ENCODE measurements around the gene CSRNP3.
A peak's percentile ranks its signal among the peaks of the same experiment; 100 is the strongest.

Gene CSRNP3

GRCh38 chr2:165601928-165602521 lies 132.5 kb downstream of the CSRNP3 start:
- Histone ChIP-seq H3K36me3 (ENCODE audit: insufficient read depth, low read length) (peaks cover under 1% of the 10 kb centered on the region), H3K4me3 (peak overlapping the region; percentile 63), H3K27ac (peak overlapping the region; percentile 93), H3K9me3 (ENCODE audit: low read depth, low read length) (no peaks in the 10 kb centered on the region; the same call in 1 of the 2 replicates), H3K9ac (ENCODE audit: insufficient read length) (no peak overlapping the region)
- no peak for DNase-seq (ENCODE audit: low read depth, low spot score)
- TF ChIP-seq FOXP2 (optimal IDR thresholded peaks at IDR 0.05; ENCODE audit: control extremely low read depth, extremely low read length, insufficient read depth), result no peak
- no peak for TF ChIP-seq POLR2AphosphoS5 (IDR thresholded peaks at IDR 0.05; ENCODE audit: borderline replicate concordance, low read depth, low read length)
- no peak for TF ChIP-seq EZH2 (IDR thresholded peaks at IDR 0.05)

- TF ChIP-seq FOXP2 (optimal IDR thresholded peaks at IDR 0.05; ENCODE audit: control extremely low read depth, extremely low read length, insufficient read depth), result no peak
- no peak for TF ChIP-seq POLR2AphosphoS5 (IDR thresholded peaks at IDR 0.05; ENCODE audit: borderline replicate concordance, low read depth, low read length)
- no peak for TF ChIP-seq EZH2 (IDR thresholded peaks at IDR 0.05)
- peak overlapping the region; percentile 68 for H3K4me3 ChIP-seq
- no peak for DNase-seq (ENCODE audit: low read depth, low spot score)
- H3K27ac ChIP-seq, result peak overlapping the region; percentile 86
- H3K36me3 ChIP-seq (ENCODE audit: insufficient read depth, low read length), result no peaks in the 10 kb centered on the region; the same call in 1 of the 2 replicates
- no peaks in the 10 kb centered on the region; the same call in 1 of the 2 replicates for H3K9me3 ChIP-seq (ENCODE audit: low read depth, low read length)
- peak overlapping the region; percentile 9 for H3K9ac ChIP-seq (ENCODE audit: insufficient read length)
Measured at GRCh38 chr2:165609672-165610071, 140.2 kb downstream of the CSRNP3 start.

DNA sequence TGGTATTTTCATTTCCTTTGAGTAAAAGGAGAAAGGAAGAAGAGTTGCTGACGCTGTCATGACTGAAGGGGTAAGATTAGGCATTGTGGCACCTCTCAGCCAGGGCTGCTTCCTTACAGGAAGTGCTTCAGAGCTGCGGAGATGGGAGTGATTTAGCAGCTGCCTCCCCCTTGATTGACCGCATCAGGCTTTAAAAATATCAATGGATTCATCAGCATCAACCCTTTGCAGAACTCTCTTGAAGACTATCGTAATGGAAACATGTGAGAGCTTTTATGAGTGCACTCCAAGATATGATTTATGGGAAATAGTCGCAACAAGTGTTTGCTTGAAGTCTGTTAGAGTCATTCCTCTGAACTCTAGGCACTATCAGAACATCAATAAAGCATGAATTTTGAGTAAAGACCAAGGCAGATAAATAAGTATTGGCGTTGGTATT lies 141.1 kb downstream of the CSRNP3 start:
- TF ChIP-seq POLR2AphosphoS5 (IDR thresholded peaks at IDR 0.05; ENCODE audit: borderline replicate concordance, low read depth, low read length) (peak; percentile 76), FOXP2 (optimal IDR thresholded peaks at IDR 0.05; ENCODE audit: control extremely low read depth, extremely low read length, insufficient read depth) (peak; percentile 48), EZH2 (IDR thresholded peaks at IDR 0.05) (no peak)
- peak; percentile 97 for DNase-seq (ENCODE audit: low read depth, low spot score)
- H3K9ac ChIP-seq (ENCODE audit: insufficient read length), result no peak overlapping the region
- no peaks in the 10 kb centered on the region for H3K9me3 ChIP-seq (ENCODE audit: low read depth, low read length)
- H3K27ac ChIP-seq, result peak overlapping the region; percentile 86
- H3K4me3 ChIP-seq, result peak overlapping the region; percentile 68
- H3K36me3 ChIP-seq (ENCODE audit: insufficient read depth, low read length), result peaks cover 3% of the 10 kb centered on the region; the same call in 1 of the 2 replicates

DNA sequence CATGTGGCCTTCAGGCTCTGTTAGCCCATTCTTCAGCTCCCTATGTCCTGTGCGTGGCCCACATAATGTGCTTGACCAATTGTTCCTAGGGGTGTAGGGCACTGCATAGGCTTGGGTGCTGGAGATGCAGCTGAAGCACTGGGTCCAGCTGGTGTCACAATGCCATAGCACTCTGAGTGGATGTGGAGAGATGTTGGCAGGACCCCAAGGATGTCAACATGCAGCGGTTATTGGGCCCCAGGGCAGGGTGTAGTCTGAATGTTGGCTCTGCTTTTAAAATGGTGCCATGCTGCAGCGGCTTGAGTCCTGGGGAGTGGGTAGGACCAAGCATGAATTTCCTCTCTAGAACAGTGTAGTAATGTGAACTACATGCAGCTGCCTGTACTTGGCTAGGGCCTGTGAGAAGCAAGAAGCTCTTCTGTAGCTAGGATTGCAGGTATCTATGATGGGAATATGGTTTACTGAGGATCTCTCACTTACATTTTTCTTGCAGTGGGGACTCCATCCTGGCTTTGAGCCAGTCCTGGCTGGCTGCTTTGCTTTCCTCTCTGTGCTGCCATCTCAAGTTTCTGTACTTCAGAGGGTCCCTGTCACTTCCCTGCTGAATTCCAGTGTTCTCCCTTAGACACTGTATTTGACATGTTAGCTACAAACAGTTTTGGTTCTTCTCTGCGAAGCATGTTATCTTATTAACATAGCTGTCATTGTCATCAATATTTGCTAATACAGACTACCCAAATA lies 148.4 kb downstream of the CSRNP3 start:
- H3K4me3 ChIP-seq, result no peak overlapping the region
- no peak overlapping the region for H3K9ac ChIP-seq (ENCODE audit: insufficient read length)
- peaks cover 10% of the 10 kb centered on the region; the same call in 1 of the 2 replicates for H3K36me3 ChIP-seq (ENCODE audit: insufficient read depth, low read length)
- no peak for DNase-seq (ENCODE audit: low read depth, low spot score)
- TF ChIP-seq FOXP2 (optimal IDR thresholded peaks at IDR 0.05; ENCODE audit: control extremely low read depth, extremely low read length, insufficient read depth) (no peak), EZH2 (IDR thresholded peaks at IDR 0.05) (no peak)
- no peaks in the 10 kb centered on the region for H3K9me3 ChIP-seq (ENCODE audit: low read depth, low read length)
- no peak overlapping the region for H3K27ac ChIP-seq

- TF ChIP-seq POLR2AphosphoS5 (IDR thresholded peaks at IDR 0.05; ENCODE audit: borderline replicate concordance, low read depth, low read length) (no peak), EZH2 (IDR thresholded peaks at IDR 0.05) (no peak), FOXP2 (optimal IDR thresholded peaks at IDR 0.05; ENCODE audit: control extremely low read depth, extremely low read length, insufficient read depth) (no peak)
- Histone ChIP-seq H3K4me3 (no peak overlapping the region), H3K36me3 (ENCODE audit: insufficient read depth, low read length) (peaks cover 10% of the 10 kb centered on the region; the same call in 1 of the 2 replicates), H3K9ac (ENCODE audit: insufficient read length) (no peak overlapping the region), H3K9me3 (ENCODE audit: low read depth, low read length) (no peaks in the 10 kb centered on the region), H3K27ac (no peak overlapping the region)
- no peak for DNase-seq (ENCODE audit: low read depth, low spot score)
Measured at GRCh38 chr2:165618806-165619205, 149.3 kb downstream of the CSRNP3 start.

DNA sequence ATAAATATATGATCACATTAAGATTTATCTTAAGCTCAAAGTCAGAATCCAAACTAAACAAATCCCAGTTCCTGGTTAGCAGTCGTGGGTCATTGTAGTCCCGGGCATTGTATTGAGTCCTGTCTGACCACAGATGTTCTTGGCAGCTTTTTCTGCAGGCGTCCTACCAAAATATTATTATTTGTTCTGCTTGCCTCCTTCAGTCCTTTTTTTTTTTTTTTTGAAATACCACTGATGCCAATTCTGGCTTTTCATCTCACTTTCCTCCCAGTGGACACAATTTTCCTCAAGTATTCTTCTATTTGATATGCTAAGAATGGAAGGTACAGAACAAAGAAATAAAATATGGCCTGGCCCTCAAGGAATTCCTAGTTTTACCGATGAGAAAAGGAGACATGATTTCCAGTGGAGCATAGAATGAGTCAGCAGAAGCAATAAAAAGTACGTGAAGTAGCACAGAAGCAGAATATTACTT lies 151.6 kb downstream of the CSRNP3 start:
- Histone ChIP-seq H3K36me3 (ENCODE audit: insufficient read depth, low read length) (0 out of 2 replicates have a peak, but pooled peaks cover 7% of the 10 kb centered on the region), H3K9ac (ENCODE audit: insufficient read length) (peak overlapping the region; percentile 12), H3K9me3 (ENCODE audit: low read depth, low read length) (no peaks in the 10 kb centered on the region), H3K27ac (peak overlapping the region; percentile 67), H3K4me3 (peak overlapping the region; percentile 30)
- TF ChIP-seq EZH2 (IDR thresholded peaks at IDR 0.05), result no peak
- no peak for TF ChIP-seq POLR2AphosphoS5 (IDR thresholded peaks at IDR 0.05; ENCODE audit: borderline replicate concordance, low read depth, low read length)
- TF ChIP-seq FOXP2 (optimal IDR thresholded peaks at IDR 0.05; ENCODE audit: control extremely low read depth, extremely low read length, insufficient read depth), result no peak
- DNase-seq (ENCODE audit: low read depth, low spot score), result no peak

GRCh38 chr2:165623161-165623560 lies 153.7 kb downstream of the CSRNP3 start:
- no peak for TF ChIP-seq POLR2AphosphoS5 (IDR thresholded peaks at IDR 0.05; ENCODE audit: borderline replicate concordance, low read depth, low read length)
- no peak for TF ChIP-seq EZH2 (IDR thresholded peaks at IDR 0.05)
- no peak for TF ChIP-seq FOXP2 (optimal IDR thresholded peaks at IDR 0.05; ENCODE audit: control extremely low read depth, extremely low read length, insufficient read depth)
- no peak overlapping the region for H3K4me3 ChIP-seq
- no peaks in the 10 kb centered on the region for H3K9me3 ChIP-seq (ENCODE audit: low read depth, low read length)
- no peak overlapping the region for H3K27ac ChIP-seq
- H3K9ac ChIP-seq (ENCODE audit: insufficient read length), result no peak overlapping the region
- H3K36me3 ChIP-seq (ENCODE audit: insufficient read depth, low read length), result no peaks in the 10 kb centered on the region
- no peak for DNase-seq (ENCODE audit: low read depth, low spot score)

- no peak for DNase-seq (ENCODE audit: low read depth, low spot score)
Measured at GRCh38 chr2:165623783-165624469, 154.4 kb downstream of the CSRNP3 start.

More at GRCh38 chr2:165623783-165624469, 154.4 kb downstream of the CSRNP3 start:
- no peak overlapping the region for H3K9ac ChIP-seq (ENCODE audit: insufficient read length)
- no peak overlapping the region for H3K4me3 ChIP-seq
- no peaks in the 10 kb centered on the region for H3K9me3 ChIP-seq (ENCODE audit: low read depth, low read length)
- H3K27ac ChIP-seq, result no peak overlapping the region
- H3K36me3 ChIP-seq (ENCODE audit: insufficient read depth, low read length), result no peaks in the 10 kb centered on the region
- TF ChIP-seq POLR2AphosphoS5 (IDR thresholded peaks at IDR 0.05; ENCODE audit: borderline replicate concordance, low read depth, low read length) (no peak), FOXP2 (optimal IDR thresholded peaks at IDR 0.05; ENCODE audit: control extremely low read depth, extremely low read length, insufficient read depth) (no peak), EZH2 (IDR thresholded peaks at IDR 0.05) (no peak)

Measured in SK-N-MC (cell line).